GM18499 (cell line): ENCODE measurements around the gene UMOD.

Experiments used
- ATAC-seq: cut with Tn5 transposase; IDR thresholded peaks from one replicate; pipeline ENCODE4 v1.9.1; 2021; ENCODE audit warnings: moderate number of reproducible peaks; ENCODE audit not compliant: insufficient read depth, unreplicated experiment

UMOD gene

GRCh38 chr16:20307240-20307671, 45.3 kb downstream of the UMOD start:
- ATAC-seq = no peak

DNA sequence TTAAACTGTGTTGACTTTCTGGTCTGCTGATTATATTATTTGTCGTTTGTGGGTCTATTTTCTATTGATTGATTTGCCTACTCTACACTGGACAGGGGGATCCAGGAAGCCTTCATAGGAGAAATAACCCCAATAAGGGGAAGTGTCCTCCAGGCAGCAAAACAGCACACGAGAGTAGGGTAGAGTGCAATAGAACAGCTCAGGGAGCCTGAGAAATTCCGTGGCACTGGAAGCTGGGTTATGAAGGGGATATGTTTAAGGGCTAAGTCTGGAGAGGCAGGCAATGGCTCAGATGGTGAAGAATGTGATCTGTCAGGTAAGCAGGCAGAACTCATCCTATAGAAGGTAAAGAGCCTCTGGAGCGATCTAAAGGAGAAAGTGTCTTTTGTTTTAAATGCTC, 46.1 kb downstream of the UMOD start:
- ATAC-seq = no peak

DNA sequence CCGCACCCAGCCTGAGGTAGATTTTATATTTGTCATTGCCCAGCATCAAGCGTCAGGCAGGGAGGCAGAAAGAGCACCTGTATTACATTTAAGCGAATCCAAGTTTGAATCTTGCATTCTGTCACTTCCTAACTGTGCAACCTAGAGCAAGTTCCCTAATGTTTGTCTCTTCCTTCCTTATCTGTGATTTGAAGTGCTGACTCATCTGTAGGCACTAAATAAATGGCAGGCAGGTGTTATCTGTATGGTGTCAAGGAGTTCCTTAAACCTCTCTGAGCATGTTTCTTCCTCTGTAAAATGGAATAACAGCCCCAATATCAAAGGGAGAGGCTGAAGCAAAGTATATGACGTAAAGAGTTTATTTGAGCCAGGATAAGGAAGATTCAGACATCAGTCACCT, 49.5 kb downstream of the UMOD start:
- ATAC-seq = no peak

GRCh38 chr16:20302389-20302788, 50.1 kb downstream of the UMOD start:
- no peak for ATAC-seq

GRCh38 chr16:20301840-20302239, 50.7 kb downstream of the UMOD start:
- no peak for ATAC-seq

- no peak for ATAC-seq
Observed at GRCh38 chr16:20300312-20301097, 52.0 kb downstream of the UMOD start.

GRCh38 chr16:20298452-20298851, 54.1 kb downstream of the UMOD start:
- no peak for ATAC-seq

DNA sequence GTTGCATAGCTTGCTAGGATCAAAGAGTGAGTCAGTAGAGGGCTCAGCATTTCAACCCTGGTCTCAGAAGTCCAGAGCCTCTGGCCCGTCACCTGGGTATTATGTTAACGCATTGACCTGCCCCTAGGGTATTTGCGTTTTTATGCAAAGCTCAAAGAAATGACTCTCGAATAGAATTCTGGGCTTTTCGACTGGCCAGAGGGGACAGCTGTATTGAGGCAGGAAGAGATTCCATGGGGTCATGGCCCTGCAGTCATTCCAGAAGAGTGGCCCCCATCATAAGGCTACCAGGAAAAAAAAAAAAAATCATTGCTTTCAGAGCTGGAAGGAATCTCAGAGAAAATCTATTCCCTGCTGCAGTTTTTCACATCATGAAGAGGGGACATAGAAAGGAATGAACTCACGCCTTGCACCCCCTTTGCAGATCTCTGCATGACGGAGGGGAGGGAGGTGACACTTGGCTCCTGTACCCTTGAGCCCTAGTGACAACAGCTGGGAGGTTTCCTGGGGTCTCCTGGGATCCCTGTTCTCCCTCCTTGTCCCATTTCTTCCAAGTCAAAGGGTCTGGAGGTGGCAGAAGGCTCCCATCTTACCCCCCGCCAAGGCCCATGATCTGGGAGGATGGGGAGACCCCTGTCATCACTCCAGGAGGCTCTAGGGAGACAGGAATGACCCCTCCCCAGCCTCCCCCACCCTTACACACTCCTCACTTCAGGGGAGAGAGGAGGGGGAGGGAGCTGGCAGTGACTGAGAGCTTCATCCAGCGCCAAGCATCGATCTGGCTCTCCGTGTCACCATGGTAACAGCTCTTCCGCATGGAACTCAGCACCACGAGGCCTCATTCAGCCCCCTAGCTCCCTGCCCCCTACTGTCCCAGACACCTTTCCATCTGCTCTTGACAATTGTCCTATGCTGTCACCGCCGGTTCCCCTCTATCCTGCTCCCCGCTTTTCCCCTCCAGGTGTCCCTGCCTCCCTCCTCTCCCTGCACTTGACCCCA, 61.0 kb downstream of the UMOD start:
- no peak for ATAC-seq

GRCh38 chr16:20289571-20289970, 62.9 kb downstream of the UMOD start:
- ATAC-seq = no peak

GRCh38 chr16:20285993-20286499, 66.5 kb downstream of the UMOD start:
- no peak for ATAC-seq
